Activated T-helper 17 cell treated with anti-CD3 and anti-CD28 coated beads, Interleukin-2, amount 50 U/mL, for 72 hours (primary cell): ENCODE results near the gene VDR. TPM values are rescaled to one million over a fixed set of nuclear protein-coding genes. Genes with fewer than 3 reads are reported as not detected.

ENCODE experiments used
- ATAC-seq: fragments of 150-1000 bp; cut with Tn5 transposase; replicated peaks from 2 replicates; pipeline ENCODE4 v1.10.0; 2021; ENCODE audit warnings: mild to moderate bottlenecking, moderate library complexity
- H3K27ac Mint-ChIP-seq: one replicate; pipeline ENCODE4 v1.8.0; 2022; ENCODE audit warnings: mixed read lengths
- H3K27me3 Mint-ChIP-seq: one replicate; pipeline ENCODE4 v1.8.0; 2022; ENCODE audit warnings: mixed read lengths
- H3K36me3 Mint-ChIP-seq: one replicate; pipeline ENCODE4 v1.8.0; 2022; ENCODE audit warnings: low read depth, mild to moderate bottlenecking, mixed read lengths
- H3K4me1 Mint-ChIP-seq: one replicate; pipeline ENCODE4 v1.8.0; 2022; ENCODE audit warnings: mixed read lengths
- H3K4me3 Mint-ChIP-seq: one replicate; pipeline ENCODE4 v1.8.0; 2022; ENCODE audit warnings: mild to moderate bottlenecking, mixed read lengths
- H3K9me3 Mint-ChIP-seq: one replicate; pipeline ENCODE4 v1.8.0; 2022; ENCODE audit warnings: mixed read lengths
- total RNA-seq, 2 donors: library from RNA; stranded (reverse); gene quantifications; one replicate each; pipeline ENCODE4 v1.2.3, GENCODE V29; 2022

Gene VDR
- total RNA-seq, 2 donors from 2014 or later, result 70.9 to 182 TPM

GRCh38 chr12:47878293-47878917 is 26.4 kb downstream of the VDR start:
- no peak for ATAC-seq
- Mint-ChIP-seq H3K36me3 (peaks cover 100% of the 10 kb centered on the region), H3K27ac (peak overlapping the region; percentile 42), H3K4me3 (peak overlapping the region; percentile 32), H3K27me3 (no peaks in the 10 kb centered on the region), H3K9me3 (no peaks in the 10 kb centered on the region), H3K4me1 (peaks cover 61% of the 10 kb centered on the region)

- no peak for ATAC-seq
- H3K27ac Mint-ChIP-seq, result peak overlapping the region; percentile 61
- H3K36me3 Mint-ChIP-seq, result peaks cover 100% of the 10 kb centered on the region
- H3K27me3 Mint-ChIP-seq, result no peaks in the 10 kb centered on the region
- H3K9me3 Mint-ChIP-seq, result no peaks in the 10 kb centered on the region
- H3K4me3 Mint-ChIP-seq, result peak overlapping the region; percentile 15
- peaks cover 64% of the 10 kb centered on the region for H3K4me1 Mint-ChIP-seq
Measured at GRCh38 chr12:47877081-47877480, 27.7 kb downstream of the VDR start.

DNA sequence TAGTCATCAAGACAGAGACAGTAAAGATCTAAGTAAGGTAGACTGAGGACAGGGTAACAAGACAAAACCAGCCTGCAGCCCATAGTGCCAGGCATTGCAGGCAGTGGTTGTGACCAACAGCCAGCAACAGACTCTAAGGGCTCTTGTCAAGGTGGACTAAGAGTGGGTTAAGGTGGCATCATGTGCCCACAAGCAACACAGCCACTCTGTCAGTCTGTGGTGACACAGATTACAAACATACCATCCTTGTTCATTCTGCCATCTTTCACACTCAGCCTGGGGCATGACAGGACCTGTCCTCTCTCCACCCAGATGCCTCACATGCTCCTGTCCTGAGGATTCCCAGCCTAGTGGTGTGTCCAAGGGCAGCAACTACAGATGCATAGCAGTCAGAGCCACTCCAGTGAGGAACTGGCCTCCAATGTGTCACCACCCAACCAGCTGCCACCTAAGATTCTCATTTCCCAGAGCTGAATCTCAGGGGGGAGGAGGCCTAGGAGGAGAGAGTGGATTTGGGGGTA is 28.3 kb downstream of the VDR start:
- Mint-ChIP-seq H3K27me3 (no peaks in the 10 kb centered on the region), H3K9me3 (no peaks in the 10 kb centered on the region), H3K4me3 (peak overlapping the region; percentile 15), H3K27ac (peak overlapping the region; percentile 61), H3K36me3 (peaks cover 100% of the 10 kb centered on the region), H3K4me1 (peaks cover 64% of the 10 kb centered on the region)
- peak; percentile 68 for ATAC-seq

- Mint-ChIP-seq H3K4me1 (peaks cover 64% of the 10 kb centered on the region), H3K27ac (peak overlapping the region; percentile 61), H3K36me3 (peaks cover 100% of the 10 kb centered on the region), H3K9me3 (no peaks in the 10 kb centered on the region), H3K4me3 (peak overlapping the region; percentile 15), H3K27me3 (no peaks in the 10 kb centered on the region)
- ATAC-seq, result no peak
Measured at GRCh38 chr12:47875746-47876439, 28.9 kb downstream of the VDR start.

DNA sequence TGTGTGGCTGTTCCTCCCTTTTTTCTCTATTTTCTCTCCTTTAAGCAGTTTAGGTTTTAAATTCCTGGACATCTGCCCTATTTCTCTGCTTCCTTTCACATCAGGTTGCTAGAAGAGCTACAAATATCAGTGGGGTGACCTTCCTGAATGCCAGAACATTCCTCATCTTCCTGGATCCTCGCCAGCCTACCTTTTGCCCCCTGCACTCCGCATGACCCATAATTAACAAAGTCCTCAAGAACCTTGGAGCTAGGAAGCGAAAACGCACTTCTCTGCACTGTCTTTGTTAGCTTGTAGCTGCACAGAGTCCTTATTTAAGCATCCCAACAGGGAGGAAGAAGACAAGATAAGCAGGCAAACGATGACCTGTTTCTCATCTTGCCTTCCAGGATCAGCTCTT is 30.5 kb downstream of the VDR start:
- Mint-ChIP-seq H3K4me3 (no peak overlapping the region), H3K36me3 (peaks cover 100% of the 10 kb centered on the region), H3K9me3 (no peaks in the 10 kb centered on the region), H3K27me3 (no peaks in the 10 kb centered on the region), H3K27ac (peak overlapping the region; percentile 20), H3K4me1 (peaks cover 64% of the 10 kb centered on the region)
- ATAC-seq, result no peak

DNA sequence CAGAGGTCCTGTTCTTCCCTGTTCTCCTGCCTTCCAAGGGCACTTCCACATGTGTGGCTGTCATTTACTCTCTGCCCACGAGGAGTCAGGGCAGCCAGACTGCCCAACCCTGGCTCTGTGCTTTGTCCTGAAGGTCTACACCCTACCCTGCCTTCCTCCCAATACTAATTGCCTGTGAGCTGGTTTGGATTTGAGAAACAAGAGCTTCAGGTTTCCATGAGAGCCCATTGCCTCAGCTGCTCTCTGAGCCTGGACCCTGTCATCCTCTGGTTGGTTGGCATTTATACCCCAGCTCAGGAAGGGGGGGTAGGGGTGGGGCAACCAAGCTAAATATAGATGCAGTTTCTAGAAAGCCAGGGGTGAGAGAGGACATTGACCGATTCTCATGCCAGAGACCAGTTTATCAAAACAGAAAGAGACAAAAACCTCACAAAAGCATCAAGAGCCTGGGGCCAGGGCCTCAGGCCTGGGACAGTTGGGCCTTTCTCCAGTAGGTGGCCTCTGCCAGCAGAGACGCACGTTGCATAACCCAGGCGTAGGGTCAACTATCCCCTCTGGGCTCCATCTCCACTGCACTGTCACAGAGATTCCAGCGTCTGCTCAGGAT is 34.5 kb downstream of the VDR start:
- peaks cover 60% of the 10 kb centered on the region for H3K4me1 Mint-ChIP-seq
- H3K4me3 Mint-ChIP-seq, result peak overlapping the region; percentile 84
- peaks cover 100% of the 10 kb centered on the region for H3K36me3 Mint-ChIP-seq
- H3K27ac Mint-ChIP-seq, result peak overlapping the region; percentile 95
- H3K9me3 Mint-ChIP-seq, result no peaks in the 10 kb centered on the region
- H3K27me3 Mint-ChIP-seq, result no peaks in the 10 kb centered on the region
- ATAC-seq, result no peak

DNA sequence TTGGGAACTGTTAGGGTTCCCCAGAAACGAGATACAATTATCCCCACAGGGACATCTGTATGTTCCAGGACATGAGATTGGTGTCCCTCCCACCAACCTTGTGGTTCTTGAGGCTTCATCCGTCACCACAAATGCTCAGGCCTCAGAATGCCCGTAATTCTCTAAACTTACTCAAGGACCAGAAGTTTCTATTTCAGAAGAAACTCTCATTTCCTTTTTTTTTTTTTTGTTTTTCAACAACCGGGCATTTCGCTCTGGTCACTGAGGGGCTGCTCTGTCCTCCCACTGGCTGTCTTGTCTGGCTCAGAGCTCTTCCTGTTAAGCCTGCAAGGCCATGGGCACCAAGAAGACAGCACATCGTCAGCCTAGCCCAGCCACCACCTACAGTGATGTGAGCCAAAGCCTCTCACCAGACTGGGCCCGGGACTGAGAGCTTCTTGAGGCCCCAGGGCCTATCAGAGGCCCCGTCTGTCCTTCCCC is 36.2 kb downstream of the VDR start:
- Mint-ChIP-seq H3K27me3 (no peaks in the 10 kb centered on the region), H3K27ac (peak overlapping the region; percentile 95), H3K4me3 (peak overlapping the region; percentile 84), H3K36me3 (peaks cover 100% of the 10 kb centered on the region), H3K9me3 (no peaks in the 10 kb centered on the region), H3K4me1 (peaks cover 60% of the 10 kb centered on the region)
- ATAC-seq, result peak; percentile 68

- H3K4me1 Mint-ChIP-seq, result peaks cover 57% of the 10 kb centered on the region
- H3K4me3 Mint-ChIP-seq, result peak overlapping the region; percentile 84
- H3K36me3 Mint-ChIP-seq, result peaks cover 100% of the 10 kb centered on the region
- H3K27ac Mint-ChIP-seq, result peak overlapping the region; percentile 95
- ATAC-seq, result peak; percentile 13
- H3K27me3 Mint-ChIP-seq, result no peaks in the 10 kb centered on the region
- H3K9me3 Mint-ChIP-seq, result no peaks in the 10 kb centered on the region
Measured at GRCh38 chr12:47868041-47868440, 36.8 kb downstream of the VDR start.

DNA sequence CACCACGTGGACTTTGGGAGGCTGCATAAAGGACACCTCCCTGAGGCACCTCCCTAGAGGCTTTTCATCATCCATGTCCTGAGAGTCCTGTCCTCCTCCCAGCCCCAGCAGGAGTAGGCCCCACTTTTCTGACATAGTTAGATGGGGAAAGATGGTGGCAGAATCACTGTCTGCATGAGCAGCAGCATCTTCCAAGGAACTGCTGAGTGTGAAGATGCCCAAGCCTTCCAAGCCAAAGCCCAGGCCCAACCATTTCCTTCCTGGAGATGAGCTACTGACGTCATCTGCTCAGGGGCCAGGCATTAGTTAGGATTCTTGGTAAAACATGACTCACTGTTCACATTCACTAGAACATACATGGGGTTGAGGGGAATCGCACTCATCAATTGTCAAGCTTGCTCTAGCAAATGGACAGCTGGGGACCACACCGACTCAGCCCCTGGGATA is 37.3 kb downstream of the VDR start:
- Mint-ChIP-seq H3K36me3 (peaks cover 100% of the 10 kb centered on the region), H3K27ac (peak overlapping the region; percentile 95), H3K4me3 (peak overlapping the region; percentile 84), H3K9me3 (no peaks in the 10 kb centered on the region), H3K27me3 (no peaks in the 10 kb centered on the region), H3K4me1 (peaks cover 51% of the 10 kb centered on the region)
- peak; percentile 84 for ATAC-seq

DNA sequence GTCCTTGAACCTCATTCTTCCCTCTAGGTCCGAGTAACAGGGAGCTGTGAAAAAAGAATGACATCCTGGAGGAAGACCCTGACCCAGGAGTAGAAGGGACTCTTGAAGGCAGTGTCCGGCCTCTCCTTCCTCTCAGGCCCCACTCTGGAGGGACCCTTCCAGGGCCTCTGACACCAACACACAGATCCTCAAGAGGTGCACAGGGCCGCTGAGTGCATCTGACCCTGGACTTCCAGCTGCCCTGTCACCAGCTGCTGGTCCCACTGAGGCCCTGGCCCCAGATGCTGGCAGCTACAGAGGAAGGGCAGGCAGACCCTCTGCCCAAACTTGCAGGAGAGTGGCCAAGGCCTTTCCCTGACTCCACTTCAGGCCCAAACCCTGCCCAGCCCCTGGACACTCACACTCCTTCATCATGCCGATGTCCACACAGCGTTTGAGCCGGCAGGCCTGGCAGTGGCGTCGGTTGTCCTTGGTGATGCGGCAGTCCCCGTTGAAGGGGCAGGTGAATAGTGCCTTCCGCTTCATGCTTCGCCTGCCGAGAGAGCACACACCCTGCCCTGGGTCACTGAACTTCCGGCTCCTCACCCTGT is 40.1 kb downstream of the VDR start:
- peak overlapping the region; percentile 90 for H3K27ac Mint-ChIP-seq
- no peaks in the 10 kb centered on the region for H3K9me3 Mint-ChIP-seq

GRCh38 chr12:47863985-47864384 is 40.8 kb downstream of the VDR start:
- Mint-ChIP-seq H3K4me1 (peaks cover 57% of the 10 kb centered on the region), H3K36me3 (peaks cover 100% of the 10 kb centered on the region), H3K27me3 (no peaks in the 10 kb centered on the region), H3K27ac (peak overlapping the region; percentile 90), H3K9me3 (no peaks in the 10 kb centered on the region), H3K4me3 (no peak overlapping the region)
- no peak for ATAC-seq

More for the DNA sequence above, 40.1 kb downstream of the VDR start:
- no peak for ATAC-seq
- no peaks in the 10 kb centered on the region for H3K27me3 Mint-ChIP-seq
- H3K4me1 Mint-ChIP-seq, result peaks cover 53% of the 10 kb centered on the region
- no peak overlapping the region for H3K4me3 Mint-ChIP-seq
- H3K36me3 Mint-ChIP-seq, result peaks cover 100% of the 10 kb centered on the region

- Mint-ChIP-seq H3K4me3 (no peak overlapping the region), H3K36me3 (peaks cover 100% of the 10 kb centered on the region), H3K4me1 (peaks cover 51% of the 10 kb centered on the region), H3K9me3 (no peaks in the 10 kb centered on the region), H3K27me3 (no peaks in the 10 kb centered on the region), H3K27ac (peak overlapping the region; percentile 90)
- no peak for ATAC-seq
Measured at GRCh38 chr12:47863467-47863866, 41.3 kb downstream of the VDR start.

DNA sequence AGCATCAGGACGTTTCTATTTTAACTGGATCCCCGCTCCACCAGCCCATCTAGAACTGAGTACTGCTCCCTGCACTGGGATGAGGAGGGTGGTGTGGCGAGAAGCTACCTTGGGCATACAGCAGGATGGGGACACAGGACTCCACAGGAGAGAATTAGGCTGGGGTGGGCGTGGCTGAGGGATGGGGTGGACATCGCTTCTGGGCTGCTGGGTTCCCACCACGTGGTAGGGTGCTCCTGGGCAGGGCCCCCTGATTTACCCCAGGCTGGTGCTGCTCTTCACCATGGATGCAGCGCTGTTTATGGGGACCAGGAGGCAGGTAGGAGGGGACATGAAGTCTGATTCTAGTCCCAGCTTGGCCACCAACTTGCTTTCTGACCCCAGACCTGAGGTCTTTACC is 41.9 kb downstream of the VDR start:
- no peaks in the 10 kb centered on the region for H3K27me3 Mint-ChIP-seq
- peak overlapping the region; percentile 90 for H3K27ac Mint-ChIP-seq
- peaks cover 49% of the 10 kb centered on the region for H3K4me1 Mint-ChIP-seq
- peaks cover 100% of the 10 kb centered on the region for H3K36me3 Mint-ChIP-seq
- no peak for ATAC-seq
- no peak overlapping the region for H3K4me3 Mint-ChIP-seq
- H3K9me3 Mint-ChIP-seq, result no peaks in the 10 kb centered on the region

GRCh38 chr12:47862167-47862750 is 42.5 kb downstream of the VDR start:
- H3K27ac Mint-ChIP-seq, result peak overlapping the region; percentile 99

More at GRCh38 chr12:47862167-47862750, 42.5 kb downstream of the VDR start:
- H3K4me3 Mint-ChIP-seq, result peak overlapping the region; percentile 80
- H3K4me1 Mint-ChIP-seq, result peaks cover 46% of the 10 kb centered on the region
- ATAC-seq, result no peak
- H3K36me3 Mint-ChIP-seq, result peaks cover 100% of the 10 kb centered on the region
- H3K9me3 Mint-ChIP-seq, result no peaks in the 10 kb centered on the region
- H3K27me3 Mint-ChIP-seq, result no peaks in the 10 kb centered on the region
